Measurements from ENCODE around the gene PGA3.
"Not testable (repeated sequence)": the region's sequence is repeated elsewhere in the genome, so short reads cannot be mapped to it uniquely, and the experiment has no call there.

Gene PGA3

DNA sequence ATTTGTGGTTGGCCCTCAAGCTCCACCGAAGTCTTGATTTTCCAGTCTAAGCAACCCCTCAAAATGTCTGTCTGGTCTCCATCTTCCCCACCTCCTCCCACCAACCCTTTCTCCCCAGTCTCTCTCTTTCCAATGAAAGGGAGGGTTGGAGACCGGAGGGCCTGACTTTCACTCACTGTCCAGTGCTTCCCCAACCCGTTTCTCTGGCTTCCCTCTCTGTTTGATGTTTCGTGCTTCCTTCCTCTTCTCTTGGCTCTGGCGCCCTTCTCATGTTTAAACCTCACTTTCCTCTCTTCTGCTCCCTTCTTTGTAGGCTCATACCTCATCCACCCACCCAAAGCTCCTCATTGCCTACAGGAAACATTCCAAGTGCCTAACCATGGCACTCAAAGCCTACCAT lies 31.0 kb upstream of the PGA3 start:
- Histone ChIP-seq H3K36me3 (ENCODE audit: control insufficient read depth in 2 of 2, insufficient read depth in 2 of 2, low read length in 2 of 2) (no peaks in the 10 kb centered on the region), H3K27ac (ENCODE audit: low read length) (no peak overlapping the region), H3K4me3 (ENCODE audit: low read length in 2 of 2) (no peak overlapping the region), H3K4me1 (ENCODE audit: control insufficient read depth, insufficient read depth, low read length) (no peaks in the 10 kb centered on the region), H3K9ac (ENCODE audit: low read length in 2 of 2) (no peak overlapping the region), H3K9me3 (ENCODE audit: control insufficient read depth in 2 of 2, low read length in 2 of 2) (peaks cover 0 to 5% of the 10 kb centered on the region in 2 donors), H3K27me3 (ENCODE audit: control insufficient read depth in 1 of 2, insufficient read depth in 2 of 2, low read length in 2 of 2) (peaks cover 3 to 4% of the 10 kb centered on the region in 2 donors)

DNA sequence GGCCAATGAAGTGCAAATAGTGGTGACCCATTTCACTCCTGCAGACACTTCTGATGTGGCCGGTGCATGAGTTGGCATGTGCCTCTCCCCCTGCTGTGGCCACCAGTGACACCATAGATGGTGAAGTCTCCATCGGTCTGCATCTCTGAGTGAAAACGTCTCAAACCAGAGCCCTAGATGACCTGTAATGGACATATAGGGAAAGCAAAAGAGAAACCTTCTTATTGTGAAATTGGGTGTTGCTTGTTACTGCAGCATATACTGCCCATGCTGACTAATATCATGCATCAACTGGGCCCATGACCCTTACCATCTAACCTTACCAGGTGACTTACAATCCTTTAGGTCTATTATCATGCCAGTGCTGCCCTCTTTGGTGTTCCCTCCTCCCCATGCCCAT lies 30.4 kb upstream of the PGA3 start:
- H3K4me1 ChIP-seq (ENCODE audit: control insufficient read depth, insufficient read depth, low read length) = no peaks in the 10 kb centered on the region
- no peak overlapping the region for H3K4me3 ChIP-seq (ENCODE audit: low read length in 2 of 2)
- no peak overlapping the region for H3K9ac ChIP-seq (ENCODE audit: low read length in 2 of 2)
- peaks cover 3 to 4% of the 10 kb centered on the region in 2 donors for H3K27me3 ChIP-seq (ENCODE audit: control insufficient read depth in 1 of 2, insufficient read depth in 2 of 2, low read length in 2 of 2)
- H3K36me3 ChIP-seq (ENCODE audit: control insufficient read depth in 2 of 2, insufficient read depth in 2 of 2, low read length in 2 of 2) = no peaks in the 10 kb centered on the region
- H3K27ac ChIP-seq (ENCODE audit: low read length) = no peak overlapping the region
- H3K9me3 ChIP-seq (ENCODE audit: control insufficient read depth in 2 of 2, low read length in 2 of 2) = peaks cover 0 to 5% of the 10 kb centered on the region in 2 donors

DNA sequence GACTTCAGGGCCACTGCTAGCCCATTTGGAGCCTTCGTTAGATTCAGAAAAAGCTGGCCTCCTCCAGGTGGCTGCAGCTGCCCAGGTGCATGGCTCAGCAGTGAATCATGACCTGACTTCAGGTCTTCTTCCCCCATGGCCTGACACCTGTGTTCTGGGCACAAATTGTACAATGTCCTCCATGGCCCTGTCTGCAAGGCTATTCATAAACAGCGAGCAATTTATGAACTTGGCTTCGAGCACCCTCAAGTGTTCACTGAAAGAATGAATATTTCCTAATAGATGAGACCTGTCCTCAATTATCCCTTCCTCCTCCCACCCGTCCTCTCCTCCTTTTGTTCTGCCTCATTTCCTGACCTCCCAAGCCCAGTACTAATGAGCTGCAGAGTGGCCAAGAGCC lies 29.9 kb upstream of the PGA3 start:
- Histone ChIP-seq H3K36me3 (ENCODE audit: control insufficient read depth in 2 of 2, insufficient read depth in 2 of 2, low read length in 2 of 2) (no peaks in the 10 kb centered on the region), H3K4me1 (ENCODE audit: control insufficient read depth, insufficient read depth, low read length) (no peaks in the 10 kb centered on the region), H3K9me3 (ENCODE audit: control insufficient read depth in 2 of 2, low read length in 2 of 2) (peaks cover 0 to 5% of the 10 kb centered on the region in 2 donors), H3K4me3 (ENCODE audit: low read length in 2 of 2) (no peak overlapping the region), H3K27me3 (ENCODE audit: control insufficient read depth in 1 of 2, insufficient read depth in 2 of 2, low read length in 2 of 2) (peaks cover 3 to 4% of the 10 kb centered on the region in 2 donors), H3K9ac (ENCODE audit: low read length in 2 of 2) (no peak overlapping the region), H3K27ac (ENCODE audit: low read length) (no peak overlapping the region)

DNA sequence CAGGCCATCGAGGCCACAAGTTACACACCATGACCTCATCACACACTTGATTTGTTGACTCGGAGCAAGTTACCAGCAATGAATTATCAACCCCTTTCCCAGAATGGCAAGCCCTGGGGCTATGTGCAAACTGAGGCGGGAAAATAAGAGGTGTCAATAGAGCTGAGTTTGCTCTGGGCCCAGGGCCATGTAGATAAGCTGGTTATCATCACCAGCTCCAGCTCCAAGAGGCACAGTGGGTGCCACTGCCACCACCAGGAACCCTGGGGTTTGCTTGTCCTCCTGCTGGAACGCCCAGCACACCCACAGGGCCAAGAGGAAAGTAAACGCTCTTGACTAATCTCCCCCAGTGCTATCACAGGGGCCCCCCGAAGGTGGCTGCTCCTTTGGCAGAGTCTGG lies 29.0 kb upstream of the PGA3 start:
- no peak overlapping the region for H3K4me3 ChIP-seq (ENCODE audit: low read length in 2 of 2)
- H3K27ac ChIP-seq (ENCODE audit: low read length) = no peak overlapping the region
- H3K36me3 ChIP-seq (ENCODE audit: control insufficient read depth in 2 of 2, insufficient read depth in 2 of 2, low read length in 2 of 2) = no peaks in the 10 kb centered on the region
- H3K9ac ChIP-seq (ENCODE audit: low read length in 2 of 2) = no peak overlapping the region
- no peaks in the 10 kb centered on the region for H3K4me1 ChIP-seq (ENCODE audit: control insufficient read depth, insufficient read depth, low read length)
- H3K27me3 ChIP-seq (ENCODE audit: control insufficient read depth in 1 of 2, insufficient read depth in 2 of 2, low read length in 2 of 2) = peaks cover 3 to 4% of the 10 kb centered on the region in 2 donors
- peaks cover 0 to 5% of the 10 kb centered on the region in 2 donors for H3K9me3 ChIP-seq (ENCODE audit: control insufficient read depth in 2 of 2, low read length in 2 of 2)

DNA sequence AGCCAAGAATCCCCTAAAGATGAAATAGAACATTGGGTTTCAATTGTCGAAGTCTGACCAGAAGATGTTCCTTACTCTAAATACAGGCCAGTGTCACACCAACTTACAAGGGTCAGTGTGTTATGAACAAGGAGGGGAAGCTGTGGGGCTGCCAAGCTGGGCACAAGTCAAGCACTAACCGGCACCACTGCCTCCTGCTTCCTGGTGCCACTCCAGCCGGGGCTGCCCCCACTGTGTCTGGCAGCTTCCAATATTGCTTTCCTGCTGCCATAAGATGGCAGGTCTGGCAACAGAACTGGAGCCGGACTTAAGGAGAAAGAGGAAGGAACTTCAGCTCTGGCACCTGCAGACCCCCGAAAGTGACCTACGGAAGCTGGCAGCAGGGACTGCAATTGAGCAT lies 28.4 kb upstream of the PGA3 start:
- H3K9ac ChIP-seq (ENCODE audit: low read length in 2 of 2) = no peak overlapping the region

DNA sequence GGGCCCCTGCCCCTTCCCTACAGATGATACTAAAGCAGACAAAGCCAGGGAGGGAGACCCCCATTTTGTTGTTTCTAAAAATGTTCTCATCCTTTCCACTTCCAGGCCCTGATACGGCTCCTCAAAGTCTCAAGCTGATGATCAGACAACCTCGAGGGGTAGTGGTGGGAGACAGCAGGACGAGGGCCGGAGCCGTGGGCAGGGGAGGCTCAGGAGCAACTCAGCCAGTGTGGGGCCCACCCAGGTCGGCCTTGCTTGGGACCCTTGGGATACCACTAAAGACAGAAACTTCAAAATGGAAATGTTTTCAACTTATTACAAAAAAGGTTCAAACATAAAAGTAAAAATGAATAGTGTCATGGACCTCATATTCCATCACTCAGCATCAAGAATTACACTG lies 26.9 kb upstream of the PGA3 start:
- Histone ChIP-seq H3K9ac (ENCODE audit: low read length in 2 of 2) (no peak overlapping the region), H3K36me3 (ENCODE audit: control insufficient read depth in 2 of 2, insufficient read depth in 2 of 2, low read length in 2 of 2) (no peaks in the 10 kb centered on the region), H3K9me3 (ENCODE audit: control insufficient read depth in 2 of 2, low read length in 2 of 2) (peaks cover 0 to 5% of the 10 kb centered on the region in 2 donors), H3K27ac (ENCODE audit: low read length) (no peak overlapping the region), H3K27me3 (ENCODE audit: control insufficient read depth in 1 of 2, insufficient read depth in 2 of 2, low read length in 2 of 2) (peaks cover 3 to 4% of the 10 kb centered on the region in 2 donors), H3K4me1 (ENCODE audit: control insufficient read depth, insufficient read depth, low read length) (no peaks in the 10 kb centered on the region), H3K4me3 (ENCODE audit: low read length in 2 of 2) (no peak overlapping the region)

More for the DNA sequence above, 28.4 kb upstream of the PGA3 start:
- H3K27me3 ChIP-seq (ENCODE audit: control insufficient read depth in 1 of 2, insufficient read depth in 2 of 2, low read length in 2 of 2) = peaks cover 3 to 4% of the 10 kb centered on the region in 2 donors
- no peak overlapping the region for H3K4me3 ChIP-seq (ENCODE audit: low read length in 2 of 2)
- peaks cover 0 to 5% of the 10 kb centered on the region in 2 donors for H3K9me3 ChIP-seq (ENCODE audit: control insufficient read depth in 2 of 2, low read length in 2 of 2)
- H3K27ac ChIP-seq (ENCODE audit: low read length) = no peak overlapping the region
- H3K36me3 ChIP-seq (ENCODE audit: control insufficient read depth in 2 of 2, insufficient read depth in 2 of 2, low read length in 2 of 2) = no peaks in the 10 kb centered on the region
- H3K4me1 ChIP-seq (ENCODE audit: control insufficient read depth, insufficient read depth, low read length) = no peaks in the 10 kb centered on the region

DNA sequence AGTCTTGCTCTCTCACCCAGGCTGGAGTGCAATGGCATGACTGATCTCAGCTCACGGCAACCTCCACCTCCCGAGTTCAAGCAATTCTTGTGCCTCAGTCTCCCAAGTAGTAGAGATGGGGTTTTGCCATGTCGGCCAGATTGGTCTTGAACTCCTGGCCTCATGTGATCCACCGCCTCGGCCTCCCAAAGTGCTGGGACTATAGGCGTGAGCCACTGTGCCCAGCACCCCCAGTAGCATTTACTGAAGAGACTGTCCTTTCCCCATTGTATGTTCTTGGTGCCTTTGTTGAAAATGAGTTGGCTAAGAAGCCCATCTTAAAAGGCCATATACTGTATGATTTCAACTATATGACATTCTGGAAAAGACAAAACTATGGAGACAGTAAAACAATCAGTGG lies 23.1 kb upstream of the PGA3 start:
- not testable (repeated sequence) for H3K9me3 ChIP-seq (ENCODE audit: control insufficient read depth in 2 of 2, low read length in 2 of 2); H3K27ac ChIP-seq (ENCODE audit: low read length); H3K4me3 ChIP-seq (ENCODE audit: low read length in 2 of 2); H3K27me3 ChIP-seq (ENCODE audit: control insufficient read depth in 1 of 2, insufficient read depth in 2 of 2, low read length in 2 of 2); H3K36me3 ChIP-seq (ENCODE audit: control insufficient read depth in 2 of 2, insufficient read depth in 2 of 2, low read length in 2 of 2); H3K4me1 ChIP-seq (ENCODE audit: control insufficient read depth, insufficient read depth, low read length); H3K9ac ChIP-seq (ENCODE audit: low read length in 2 of 2)

DNA sequence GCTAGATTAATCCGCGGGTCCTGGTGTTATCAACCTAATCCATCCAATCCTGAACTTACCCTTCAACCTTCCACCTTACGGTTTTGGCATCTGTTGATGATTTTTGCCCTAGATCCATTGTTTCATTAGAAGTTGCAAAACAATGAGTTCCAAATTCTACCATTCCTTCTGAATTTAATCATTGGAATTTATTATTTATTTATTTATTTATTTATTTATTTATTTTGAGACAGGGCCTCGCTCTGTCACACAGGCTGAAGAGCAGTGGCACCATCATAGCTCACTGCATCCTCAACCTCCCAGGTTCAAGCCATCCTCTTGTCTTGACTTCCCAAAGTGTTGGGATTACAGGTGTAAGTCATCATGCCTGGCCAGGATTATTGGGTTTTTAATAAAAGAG lies 21.8 kb upstream of the PGA3 start:
- H3K9me3 ChIP-seq (ENCODE audit: control insufficient read depth in 2 of 2, low read length in 2 of 2) = no peaks in the 10 kb centered on the region
- H3K27ac ChIP-seq (ENCODE audit: low read length) = no peak overlapping the region
- no peak overlapping the region for H3K9ac ChIP-seq (ENCODE audit: low read length in 2 of 2)
- no peaks in the 10 kb centered on the region for H3K27me3 ChIP-seq (ENCODE audit: control insufficient read depth in 1 of 2, insufficient read depth in 2 of 2, low read length in 2 of 2)
- no peaks in the 10 kb centered on the region for H3K36me3 ChIP-seq (ENCODE audit: control insufficient read depth in 2 of 2, insufficient read depth in 2 of 2, low read length in 2 of 2)
- no peak overlapping the region for H3K4me3 ChIP-seq (ENCODE audit: low read length in 2 of 2)
- H3K4me1 ChIP-seq (ENCODE audit: control insufficient read depth, insufficient read depth, low read length) = no peaks in the 10 kb centered on the region

DNA sequence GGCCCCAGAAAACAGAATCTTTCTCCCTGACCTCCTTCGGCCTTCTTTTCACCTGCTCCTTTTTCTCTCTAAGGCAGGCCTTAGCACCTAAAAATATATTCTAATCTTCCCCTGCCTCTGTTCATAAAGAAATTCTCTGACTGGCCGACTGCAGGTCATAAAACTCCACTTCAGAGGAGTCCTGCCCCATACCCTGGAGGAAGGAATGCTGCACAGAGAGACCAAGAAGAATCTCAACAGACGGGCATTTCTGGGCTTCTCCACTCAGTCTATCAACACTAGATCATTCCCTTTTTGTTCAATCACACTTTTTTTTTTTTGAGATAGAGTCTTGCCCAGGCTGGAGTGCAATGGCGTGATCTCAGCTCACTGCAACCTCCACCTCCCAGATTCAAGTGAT lies 19.7 kb upstream of the PGA3 start:
- H3K9me3 ChIP-seq (ENCODE audit: control insufficient read depth in 2 of 2, low read length in 2 of 2) = no peaks in the 10 kb centered on the region
- no peak overlapping the region for H3K27ac ChIP-seq (ENCODE audit: low read length)
- H3K4me3 ChIP-seq (ENCODE audit: low read length in 2 of 2) = no peak overlapping the region
- no peaks in the 10 kb centered on the region for H3K36me3 ChIP-seq (ENCODE audit: control insufficient read depth in 2 of 2, insufficient read depth in 2 of 2, low read length in 2 of 2)
- H3K4me1 ChIP-seq (ENCODE audit: control insufficient read depth, insufficient read depth, low read length) = no peaks in the 10 kb centered on the region
- no peaks in the 10 kb centered on the region for H3K27me3 ChIP-seq (ENCODE audit: control insufficient read depth in 1 of 2, insufficient read depth in 2 of 2, low read length in 2 of 2)
- H3K9ac ChIP-seq (ENCODE audit: low read length in 2 of 2) = no peak overlapping the region

DNA sequence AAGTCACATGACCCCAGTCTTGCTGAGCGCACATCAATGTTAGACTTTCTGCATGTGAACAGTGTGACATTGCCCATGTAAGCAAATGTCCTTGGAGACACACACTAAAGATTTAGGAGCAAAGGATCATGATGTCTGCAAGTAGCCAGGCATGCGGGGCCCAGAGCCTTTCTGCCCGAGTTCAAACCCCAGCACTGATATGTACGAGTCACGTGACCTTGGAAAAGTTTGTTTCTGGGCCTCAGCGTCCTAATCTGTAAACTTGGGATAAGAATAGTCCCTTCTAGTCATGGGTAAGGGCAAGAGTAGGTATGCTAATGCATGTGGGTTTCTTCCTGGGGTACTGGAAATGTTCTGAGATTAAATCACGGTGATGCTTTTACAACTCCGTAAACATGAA lies 16.8 kb upstream of the PGA3 start:
- H3K36me3 ChIP-seq (ENCODE audit: control insufficient read depth in 2 of 2, insufficient read depth in 2 of 2, low read length in 2 of 2) = no peaks in the 10 kb centered on the region
- H3K27ac ChIP-seq (ENCODE audit: low read length) = no peak overlapping the region
- no peak overlapping the region for H3K9ac ChIP-seq (ENCODE audit: low read length in 2 of 2)
- peaks cover 0 to 2% of the 10 kb centered on the region in 2 donors for H3K27me3 ChIP-seq (ENCODE audit: control insufficient read depth in 1 of 2, insufficient read depth in 2 of 2, low read length in 2 of 2)
- H3K4me3 ChIP-seq (ENCODE audit: low read length in 2 of 2) = no peak overlapping the region
- no peaks in the 10 kb centered on the region for H3K9me3 ChIP-seq (ENCODE audit: control insufficient read depth in 2 of 2, low read length in 2 of 2)
- no peaks in the 10 kb centered on the region for H3K4me1 ChIP-seq (ENCODE audit: control insufficient read depth, insufficient read depth, low read length)

DNA sequence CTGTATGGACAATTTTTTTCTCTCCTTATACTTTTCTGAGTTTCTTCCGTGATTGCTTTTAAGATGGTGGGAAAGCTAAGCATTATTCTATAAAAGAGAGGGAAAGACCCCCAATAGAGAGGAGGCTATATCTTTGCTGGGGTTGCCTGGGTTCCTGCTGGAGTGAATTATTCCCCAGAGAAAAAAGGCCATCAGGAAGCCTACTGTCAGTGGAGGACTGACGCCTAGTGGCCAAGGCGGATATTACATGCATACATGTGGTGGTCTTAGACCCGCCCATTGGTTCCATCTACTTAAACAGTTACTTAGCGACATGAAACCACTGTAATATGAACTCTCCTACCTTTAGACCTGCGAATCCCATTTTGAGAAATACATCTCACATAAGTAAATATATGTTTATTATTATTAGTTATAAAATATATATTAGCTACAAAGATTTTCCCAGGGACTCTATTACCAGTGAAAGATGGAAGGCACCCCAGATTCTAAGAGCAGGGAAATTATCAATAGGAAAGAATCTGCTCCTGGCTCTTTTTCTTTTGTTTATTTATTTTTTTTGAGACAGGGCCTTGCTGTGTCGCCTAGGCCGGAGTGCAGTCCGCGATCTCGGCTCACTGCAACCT lies 15.7 kb upstream of the PGA3 start:
- Histone ChIP-seq H3K27me3 (ENCODE audit: control insufficient read depth in 1 of 2, insufficient read depth in 2 of 2, low read length in 2 of 2) (peaks cover 0 to 2% of the 10 kb centered on the region in 2 donors), H3K4me3 (ENCODE audit: low read length in 2 of 2) (no peak overlapping the region), H3K27ac (ENCODE audit: low read length) (no peak overlapping the region), H3K9ac (ENCODE audit: low read length in 2 of 2) (no peak overlapping the region), H3K4me1 (ENCODE audit: control insufficient read depth, insufficient read depth, low read length) (no peaks in the 10 kb centered on the region), H3K36me3 (ENCODE audit: control insufficient read depth in 2 of 2, insufficient read depth in 2 of 2, low read length in 2 of 2) (no peaks in the 10 kb centered on the region), H3K9me3 (ENCODE audit: control insufficient read depth in 2 of 2, low read length in 2 of 2) (no peaks in the 10 kb centered on the region)

All from stomach smooth muscle (tissue), 2 donors.